HG03565 (cell line): ENCODE data around the gene TMEM140.
"Not testable (repeated sequence)": the region's sequence is repeated elsewhere in the genome, so short reads cannot be mapped to it uniquely, and the experiment has no call there.

Experiments
- ATAC-seq: cut with Tn5 transposase; IDR thresholded peaks from one replicate; pipeline ENCODE4 v1.9.1; 2021; ENCODE audit warnings: mild to moderate bottlenecking, moderate library complexity; ENCODE audit not compliant: unreplicated experiment

Gene TMEM140

DNA sequence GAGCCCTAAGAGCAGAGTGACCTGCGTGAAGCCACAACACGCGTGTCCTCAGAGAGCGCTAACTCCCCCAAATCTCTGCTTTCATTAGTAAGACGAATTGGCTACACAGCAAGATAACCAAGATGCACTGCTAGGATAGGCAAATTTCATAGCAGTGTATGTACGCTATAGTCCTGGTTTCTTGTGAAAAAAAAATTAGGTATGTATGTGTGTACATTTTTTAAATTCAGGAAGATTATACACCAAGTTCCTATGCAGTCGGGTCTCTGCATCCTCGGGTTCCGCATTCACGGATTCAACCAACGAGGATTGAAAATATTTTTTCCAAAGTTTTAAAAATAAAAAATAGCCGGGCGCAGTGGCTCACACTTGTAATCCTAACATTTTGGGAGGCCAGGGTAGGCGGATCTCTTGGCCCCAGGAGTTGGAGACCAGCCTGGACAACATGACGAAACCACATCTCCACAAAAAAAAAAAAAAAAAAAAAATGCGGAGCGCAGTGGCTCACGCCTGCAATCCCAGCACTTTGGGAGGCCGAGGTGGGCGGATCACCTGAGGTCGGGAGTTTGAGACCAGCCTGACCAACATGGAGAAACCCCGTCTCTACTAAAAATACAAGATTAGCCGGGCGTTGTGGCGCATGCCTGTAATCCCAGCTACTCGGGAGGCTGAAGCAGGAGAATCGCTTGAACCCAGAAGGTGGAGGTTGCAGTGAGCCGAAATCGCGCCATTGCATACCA lies 64.2 kb downstream of the TMEM140 start:
- not testable (repeated sequence) for ATAC-seq

DNA sequence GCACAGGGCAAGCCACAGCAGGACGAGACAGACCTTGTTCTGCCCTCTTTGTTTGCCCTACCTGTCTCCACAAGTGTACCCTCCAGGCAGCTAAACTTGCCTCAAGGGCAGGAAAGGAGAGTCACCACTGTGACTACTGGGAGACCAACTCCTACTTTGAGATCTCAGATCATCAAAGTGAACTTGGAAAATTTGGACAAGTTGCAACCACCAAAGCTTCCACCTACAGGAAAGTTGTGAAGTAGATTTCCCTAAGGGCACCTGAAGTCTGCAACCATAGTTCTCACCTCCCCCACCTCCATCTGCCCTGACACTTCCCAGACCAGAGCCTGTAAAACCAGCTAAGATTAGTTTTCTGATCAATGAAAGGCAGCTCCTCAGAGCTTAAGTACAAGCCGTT lies 66.0 kb downstream of the TMEM140 start:
- ATAC-seq = no peak

DNA sequence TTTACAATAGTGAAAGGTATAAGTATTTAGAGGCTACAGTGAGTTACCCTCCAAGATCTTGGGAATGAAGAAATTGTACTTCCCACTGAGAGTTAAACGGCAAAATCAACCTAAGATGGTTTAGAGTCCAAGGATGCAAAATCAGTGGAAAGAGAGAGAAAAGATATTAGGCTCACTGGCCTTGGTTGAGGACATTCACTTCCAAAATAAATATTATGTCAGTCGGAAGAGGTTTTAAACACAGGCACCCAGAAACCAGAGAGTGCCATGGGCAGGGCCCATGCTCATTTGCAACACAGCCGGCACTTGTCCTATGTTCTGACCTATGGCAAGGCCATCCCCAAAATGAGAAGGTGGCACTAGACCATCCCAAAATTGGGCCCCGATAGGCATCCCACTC lies 67.3 kb downstream of the TMEM140 start:
- ATAC-seq = no peak

DNA sequence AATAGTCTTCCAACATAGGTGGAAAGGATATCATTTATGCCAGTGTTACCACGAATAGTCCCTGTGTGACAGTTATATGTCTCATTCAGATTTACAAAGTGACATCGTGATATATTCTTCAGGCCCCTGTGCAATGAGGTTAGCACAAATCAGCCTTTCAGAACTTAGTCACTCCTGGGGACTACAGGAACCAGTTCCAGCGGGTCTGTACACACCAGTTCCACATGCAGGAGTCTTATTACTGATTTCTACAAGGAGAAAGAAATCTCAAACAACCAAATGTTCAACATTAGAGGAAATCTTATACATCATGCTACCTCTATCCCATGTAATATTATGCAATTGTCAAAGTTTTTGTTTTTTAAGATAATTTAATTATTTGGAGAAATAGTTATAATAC lies 67.8 kb downstream of the TMEM140 start:
- no peak for ATAC-seq
